Thoracic aorta (tissue), 2 donors: ENCODE measurements around the gene R3HDM2. TPM values are rescaled to one million over a fixed set of nuclear protein-coding genes. Genes with fewer than 3 reads are reported as not detected.
A peak's percentile ranks its signal among the peaks of the same experiment; 100 is the strongest.

Experiments used
- ATAC-seq: fragments of 150-250 bp; one replicate; pipeline ENCODE4 v1.8.0; 2017; ENCODE audit warnings: low read depth; ENCODE audit not compliant: insufficient number of reproducible peaks, low FRiP score
- DNase-seq: peaks from one replicate; pipeline ENCODE4 v3.0.0-alpha.2; 2020; ENCODE audit warnings: low spot score
- H3K27ac ChIP-seq, 2 donors: fragments of 200-600 bp; sonication (generic); 1 replicate in 1 of 2; 2 replicates in 1 of 2; pipeline ENCODE4 v1.5.1; 2016; ENCODE audit warnings: mild to moderate bottlenecking in 2 of 2, moderate library complexity in 2 of 2
- H3K27me3 ChIP-seq: fragments of 200-600 bp; sonication (generic); replicated peaks from 2 replicates; pipeline ENCODE4 v1.6.0; 2016; ENCODE audit warnings: mild to moderate bottlenecking; ENCODE audit not compliant: insufficient read depth
- H3K36me3 ChIP-seq: fragments of 200-600 bp; sonication (generic); one replicate; pipeline ENCODE4 v1.5.1; 2016
- H3K4me1 ChIP-seq, 2 donors: fragments of 200-600 bp; sonication (generic); 1 replicate in 1 of 2; 2 replicates in 1 of 2; pipeline versions ENCODE4 v1.5.1 to v1.6.0; 2016; ENCODE audit warnings: low read depth in 2 of 2, mild to moderate bottlenecking in 1 of 2; ENCODE audit not compliant: control insufficient read depth in 1 of 2
- H3K4me3 ChIP-seq: fragments of 200-600 bp; sonication (generic); 2 replicates; pipeline ENCODE4 v1.5.1; 2016; ENCODE audit warnings: mild to moderate bottlenecking
- H3K9me3 ChIP-seq: fragments of 200-600 bp; sonication (generic); 2 replicates; pipeline ENCODE4 v1.5.1; 2016
- CTCF ChIP-seq: fragments of 200-600 bp; sonication (generic); IDR thresholded peaks from one replicate; pipeline ENCODE4 v1.5.1; 2019; ENCODE audit warnings: antibody characterized with exemption
- total RNA-seq, 2 donors: library from RNA; depleted of rRNA; stranded (reverse); fragments of >200 nt; gene quantifications; one replicate each; pipeline versions ENCODE4 v1.1.0 to v1.2.3, GENCODE V29; 2016

R3HDM2 gene
- total RNA-seq, 2 donors from 2014 or later: 26.5 to 62.4 TPM

DNA sequence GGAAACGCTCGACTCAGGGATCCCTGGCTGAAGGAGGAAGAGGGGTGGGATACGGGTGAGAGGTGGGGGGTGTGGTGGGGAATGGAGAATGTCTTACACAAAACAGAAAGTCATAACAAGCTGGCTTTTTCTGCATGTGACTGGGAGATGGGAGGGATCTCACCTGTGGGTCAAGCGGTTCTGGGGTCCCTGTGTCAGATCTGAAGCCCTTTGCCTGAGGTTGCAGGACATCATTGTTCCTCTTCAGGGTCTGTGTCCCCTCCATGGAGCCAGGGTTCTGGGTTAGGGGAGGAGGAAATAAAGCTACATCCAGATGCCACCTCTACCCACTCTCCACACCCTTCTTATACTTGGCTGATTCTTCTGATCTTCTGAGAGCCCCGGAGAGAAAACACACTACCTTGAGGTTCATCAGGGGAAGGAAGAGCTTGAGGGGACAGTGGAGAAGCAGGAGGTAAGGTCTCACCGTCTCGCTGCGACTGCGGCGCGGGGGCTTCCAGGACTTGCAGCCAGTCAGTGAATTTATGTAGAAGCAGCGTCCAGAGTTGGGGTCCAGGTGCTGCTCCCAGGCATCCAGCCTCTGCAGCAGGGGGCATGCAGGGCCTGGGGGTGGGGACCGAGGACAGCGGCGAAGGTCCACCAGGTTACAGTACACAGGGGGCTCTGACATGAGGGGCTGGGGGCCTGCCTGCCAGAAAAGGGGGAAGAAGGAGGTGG is 46.3 kb upstream of the R3HDM2 start:
- no peak for TF ChIP-seq CTCF
- no peaks in the 10 kb centered on the region for H3K27me3 ChIP-seq
- no peak for ATAC-seq
- no peaks in the 10 kb centered on the region for H3K36me3 ChIP-seq
- H3K9me3 ChIP-seq: no peaks in the 10 kb centered on the region
- peaks cover 15 to 17% of the 10 kb centered on the region in 2 donors for H3K4me1 ChIP-seq
- H3K4me3 ChIP-seq: peak overlapping the region; percentile 72
- H3K27ac ChIP-seq: no peak overlapping the region
- DNase-seq: no peak

DNA sequence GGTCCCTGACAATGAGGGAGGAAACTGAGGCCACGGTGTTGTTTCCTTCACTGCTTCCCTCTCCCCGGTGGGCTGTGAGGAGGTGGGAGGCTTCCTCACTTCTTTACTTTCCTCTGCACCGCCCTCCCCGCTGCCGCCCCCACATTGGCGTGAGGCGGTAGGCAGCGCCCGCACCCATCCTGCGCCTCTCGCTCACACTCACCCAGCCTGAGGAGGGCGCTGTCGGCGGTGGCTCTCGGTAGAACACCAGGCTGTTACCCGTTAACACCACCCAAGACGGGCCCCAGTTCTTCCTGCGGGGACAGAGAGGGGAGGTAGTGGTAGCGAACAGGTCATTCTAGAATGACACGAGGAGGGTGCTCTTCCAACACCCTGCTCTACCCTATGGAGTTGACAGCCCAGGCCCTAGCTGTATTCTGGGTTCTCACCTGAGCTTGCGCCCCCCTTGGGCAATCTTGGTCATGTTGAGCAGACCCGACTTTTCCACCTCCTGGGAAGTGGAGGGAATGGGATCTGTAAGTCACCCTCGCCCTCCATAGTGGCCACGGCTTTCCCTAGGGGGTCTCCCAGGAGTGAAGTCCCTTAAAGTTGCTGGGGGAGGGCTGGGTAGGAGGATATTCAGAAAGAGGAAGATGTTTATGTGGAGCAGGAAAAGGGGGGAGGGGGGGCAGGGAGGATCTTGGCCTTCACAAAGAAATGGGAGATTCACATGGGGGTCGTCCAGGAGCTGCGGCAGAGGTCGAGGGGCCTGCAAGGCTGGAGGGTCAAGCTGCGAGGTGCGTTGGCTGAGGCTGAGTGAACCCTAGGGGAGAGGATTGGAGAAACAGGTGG is 45.5 kb upstream of the R3HDM2 start:
- Histone ChIP-seq H3K27me3 (no peaks in the 10 kb centered on the region), H3K9me3 (no peaks in the 10 kb centered on the region), H3K27ac (no peak overlapping the region), H3K4me3 (peak overlapping the region; percentile 72), H3K36me3 (no peaks in the 10 kb centered on the region), H3K4me1 (peaks cover 15 to 17% of the 10 kb centered on the region in 2 donors)
- no peak for ATAC-seq
- peak; percentile 13 for TF ChIP-seq CTCF
- DNase-seq: no peak

DNA sequence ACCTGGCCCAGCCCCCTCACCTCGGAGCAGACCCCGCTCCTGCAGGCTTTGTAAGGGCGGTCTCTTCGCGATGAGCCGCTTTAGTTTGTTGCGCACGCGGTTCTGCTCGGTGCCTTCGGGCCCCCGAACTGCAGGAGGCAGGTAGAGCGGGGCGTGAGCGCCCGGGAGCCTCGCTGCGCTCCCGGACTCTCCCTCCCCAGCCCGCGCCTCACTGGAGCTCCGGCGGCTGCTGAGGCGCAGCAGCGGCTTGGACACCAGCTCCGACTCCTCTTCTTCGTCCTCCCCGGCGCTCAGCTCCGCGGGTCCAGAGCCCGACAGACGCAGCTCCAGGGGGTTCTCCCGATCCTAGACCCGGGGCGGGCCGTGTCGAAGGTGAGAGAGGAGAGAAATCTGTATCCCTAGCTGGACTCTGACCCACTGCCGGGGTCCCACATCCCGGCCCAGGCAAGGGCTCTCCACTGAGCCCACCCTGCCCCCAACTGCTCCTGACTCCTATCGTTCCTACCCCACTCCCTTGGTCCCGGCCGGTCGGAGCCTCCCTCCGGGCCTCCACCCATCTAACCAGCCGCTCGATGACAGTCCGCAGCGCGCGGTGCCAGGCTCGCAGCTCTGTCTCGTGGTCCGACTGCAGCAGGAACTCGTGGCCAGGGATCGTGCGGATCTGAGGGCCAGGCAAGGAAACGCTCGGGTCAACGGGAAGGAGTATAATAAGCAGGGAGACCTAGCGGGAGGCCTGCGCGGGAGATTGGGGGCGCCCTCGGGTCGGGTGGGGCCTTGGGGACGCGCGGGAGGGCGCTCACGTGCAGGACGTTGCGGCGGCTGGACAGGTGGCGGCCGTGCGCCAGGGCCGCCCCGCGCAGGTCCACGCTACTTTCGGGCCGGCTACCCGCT is 44.7 kb upstream of the R3HDM2 start:
- no peak for TF ChIP-seq CTCF
- Histone ChIP-seq H3K27me3 (no peaks in the 10 kb centered on the region), H3K27ac (no peak overlapping the region), H3K4me3 (peak overlapping the region; percentile 72), H3K9me3 (no peaks in the 10 kb centered on the region), H3K4me1 (peaks cover 15 to 17% of the 10 kb centered on the region in 2 donors), H3K36me3 (no peaks in the 10 kb centered on the region)
- DNase-seq (no peak), ATAC-seq (no peak)

DNA sequence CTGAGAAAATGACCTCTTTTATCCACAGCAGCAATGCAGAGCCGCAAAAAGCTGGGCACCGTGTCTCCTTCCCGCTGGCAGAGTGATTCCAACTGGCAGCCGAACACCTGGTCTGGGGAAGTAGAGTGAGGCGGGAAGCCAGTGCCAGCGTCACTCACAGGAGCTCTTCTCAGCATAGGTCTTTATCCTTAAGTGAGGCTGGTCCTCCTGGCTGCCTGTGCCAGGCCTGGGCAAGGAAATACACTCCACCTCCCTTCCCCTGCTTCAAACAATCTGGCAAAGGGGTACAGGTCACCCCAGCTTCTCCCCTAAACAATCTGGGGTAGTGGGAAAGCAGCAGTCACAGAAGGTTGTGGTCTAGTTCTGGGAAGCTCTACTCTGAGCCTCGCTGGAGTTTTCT is 44.0 kb upstream of the R3HDM2 start:
- H3K27ac ChIP-seq: no peak overlapping the region
- DNase-seq (no peak), ATAC-seq (no peak)
- peaks cover 15 to 17% of the 10 kb centered on the region in 2 donors for H3K4me1 ChIP-seq
- no peaks in the 10 kb centered on the region for H3K9me3 ChIP-seq
- H3K4me3 ChIP-seq: peak overlapping the region; percentile 72
- H3K36me3 ChIP-seq: no peaks in the 10 kb centered on the region
- H3K27me3 ChIP-seq: no peaks in the 10 kb centered on the region
- no peak for TF ChIP-seq CTCF
